ENCODE results near the gene BIRC7. TPM values are rescaled to one million over a fixed set of nuclear protein-coding genes. Genes with fewer than 3 reads are reported as not detected.

Gene BIRC7
- total and polyA plus RNA-seq, 2 donors from 2014 or later, result 0.30 to 4.0 TPM

DNA sequence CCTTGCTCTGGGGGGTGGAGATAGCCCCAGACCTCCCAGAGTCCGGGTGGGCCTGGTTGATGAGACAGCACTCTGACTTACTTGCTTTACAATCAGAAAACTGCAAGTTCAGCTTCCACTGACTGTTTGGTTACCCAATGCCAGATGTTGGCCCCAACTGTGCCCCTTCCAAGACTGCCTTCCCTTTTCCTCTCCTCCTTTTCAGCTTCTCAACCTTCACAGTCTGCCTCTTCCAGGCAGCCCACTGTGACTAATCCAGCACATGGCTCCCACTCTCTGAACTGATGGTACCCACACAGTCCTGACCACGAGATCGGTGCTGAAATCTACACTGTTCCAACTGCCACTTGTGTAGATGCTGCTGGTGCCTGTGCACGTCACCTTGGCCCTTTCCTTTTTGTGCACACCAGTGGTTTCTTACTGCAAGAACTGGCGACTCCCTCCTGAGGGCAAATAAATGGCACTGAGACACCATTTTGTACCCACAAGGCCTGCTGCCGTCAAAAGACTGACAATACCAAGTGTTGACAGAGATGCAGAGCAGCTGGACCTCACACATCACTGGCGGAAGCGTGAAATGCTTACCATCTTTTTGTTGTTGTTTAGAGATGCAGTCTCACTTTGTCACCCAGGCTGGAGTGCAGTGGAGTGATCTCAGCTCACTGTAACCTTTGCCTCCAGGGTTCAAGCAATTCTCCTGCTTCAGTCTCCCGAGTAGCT is 35.1 kb downstream of the BIRC7 start:
- H3K27ac ChIP-seq (ENCODE audit: low read depth in 2 of 2, low read length in 2 of 2), result no peak overlapping the region
- no peak for FAIRE-seq
- intact Hi-C loops (cut with DNase I), result no loop called here
- DNase-seq, result no peak
- H3K36me3 ChIP-seq (ENCODE audit: control insufficient read depth in 2 of 3, insufficient read depth in 3 of 3, low read length in 3 of 3), result peaks cover 0 to 2% (median 0%) of the 10 kb centered on the region in 3 donors
- H3K4me1 ChIP-seq (ENCODE audit: control insufficient read depth in 2 of 3, insufficient read depth in 2 of 3, low read depth in 1 of 3, low read length in 3 of 3), result peaks cover 3 to 13% (median 9%) of the 10 kb centered on the region in 3 donors
- TF ChIP-seq, protein P1, sequence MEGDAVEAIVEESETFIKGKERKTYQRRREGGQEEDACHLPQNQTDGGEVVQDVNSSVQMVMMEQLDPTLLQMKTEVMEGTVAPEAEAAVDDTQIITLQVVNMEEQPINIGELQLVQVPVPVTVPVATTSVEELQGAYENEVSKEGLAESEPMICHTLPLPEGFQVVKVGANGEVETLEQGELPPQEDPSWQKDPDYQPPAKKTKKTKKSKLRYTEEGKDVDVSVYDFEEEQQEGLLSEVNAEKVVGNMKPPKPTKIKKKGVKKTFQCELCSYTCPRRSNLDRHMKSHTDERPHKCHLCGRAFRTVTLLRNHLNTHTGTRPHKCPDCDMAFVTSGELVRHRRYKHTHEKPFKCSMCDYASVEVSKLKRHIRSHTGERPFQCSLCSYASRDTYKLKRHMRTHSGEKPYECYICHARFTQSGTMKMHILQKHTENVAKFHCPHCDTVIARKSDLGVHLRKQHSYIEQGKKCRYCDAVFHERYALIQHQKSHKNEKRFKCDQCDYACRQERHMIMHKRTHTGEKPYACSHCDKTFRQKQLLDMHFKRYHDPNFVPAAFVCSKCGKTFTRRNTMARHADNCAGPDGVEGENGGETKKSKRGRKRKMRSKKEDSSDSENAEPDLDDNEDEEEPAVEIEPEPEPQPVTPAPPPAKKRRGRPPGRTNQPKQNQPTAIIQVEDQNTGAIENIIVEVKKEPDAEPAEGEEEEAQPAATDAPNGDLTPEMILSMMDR (IDR thresholded peaks at IDR 0.05; ENCODE audit: borderline replicate concordance, extremely low read depth, insufficient read depth), result no peak
- no peak overlapping the region for H3K4me3 ChIP-seq (ENCODE audit: low read length in 3 of 3)
- no peak overlapping the region for H3K9ac ChIP-seq (ENCODE audit: low read length in 3 of 3)
- no peaks in the 10 kb centered on the region for H3K9me3 ChIP-seq (ENCODE audit: control insufficient read depth in 2 of 3, insufficient read depth in 1 of 3, low read length in 3 of 3)
- H3K27me3 ChIP-seq (ENCODE audit: control insufficient read depth, insufficient read depth, low read length), result no peaks in the 10 kb centered on the region

DNA sequence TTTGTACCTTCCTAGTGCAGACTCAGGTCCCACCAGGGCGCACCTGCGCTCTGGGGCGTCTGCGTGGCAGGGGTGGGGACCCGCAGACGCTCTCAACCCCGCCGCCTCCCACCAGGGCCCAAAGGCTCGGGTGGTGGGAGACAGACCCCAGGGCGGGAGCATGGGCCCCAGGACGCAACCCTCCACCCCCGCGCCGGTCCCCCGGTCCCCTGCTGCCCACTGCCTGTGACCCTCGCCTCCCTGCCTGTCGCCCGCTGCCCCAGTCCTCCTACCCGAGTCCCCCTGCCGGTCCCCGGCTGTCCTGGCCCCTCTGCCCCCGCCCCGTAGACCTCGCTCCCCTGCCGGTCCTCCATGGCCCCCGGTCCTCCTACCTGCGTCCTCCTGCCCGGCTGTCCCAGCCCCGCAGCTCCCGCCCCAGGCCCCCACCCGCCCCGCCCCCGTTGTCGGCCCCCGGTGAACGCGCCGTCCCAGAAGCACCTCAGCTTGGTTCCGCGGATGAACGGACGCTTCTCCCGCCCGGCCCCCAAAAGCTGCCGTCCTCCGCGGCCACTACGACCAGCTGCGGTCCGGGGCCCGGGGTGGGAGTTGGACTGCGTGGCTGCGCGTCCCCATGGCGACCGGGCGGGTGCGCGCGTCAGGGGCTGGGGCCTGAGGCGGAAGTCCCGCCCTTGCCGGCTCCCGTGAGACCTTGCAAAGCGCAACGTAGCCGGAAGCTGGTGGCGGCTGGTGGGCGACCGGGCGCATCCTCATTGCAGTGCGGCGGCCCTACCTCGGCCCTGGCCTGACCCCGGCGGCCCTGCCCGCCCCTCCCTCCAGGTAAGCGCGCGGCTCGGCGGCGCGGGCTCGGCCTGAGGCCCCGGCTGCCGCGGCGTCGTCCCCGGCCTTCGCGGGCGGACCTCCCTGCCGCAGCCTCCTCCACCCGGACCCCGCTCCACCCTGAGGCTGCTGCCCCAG is 36.7 kb downstream of the BIRC7 start, which contains the start of gene ARFGAP1:
ARFGAP1 (plus strand) TSS at position 709 of the 954 bp plus-strand sequence. CDS start 2,768 bp downstream, outside the sequence.
- FAIRE-seq (no peak), DNase-seq (peak; percentile 95 to 98 (median 96))
- TF ChIP-seq, protein P1 (IDR thresholded peaks at IDR 0.05; ENCODE audit: borderline replicate concordance, extremely low read depth, insufficient read depth), result no peak
- no peak within 1 kb of the TSS for H3K27ac ChIP-seq (ENCODE audit: low read depth in 2 of 2, low read length in 2 of 2)
- peak within 1 kb of the TSS; percentile 64 to 85 (median 73) for H3K4me3 ChIP-seq (ENCODE audit: low read length in 3 of 3)
- no peaks in the 10 kb centered on the region for H3K9me3 ChIP-seq (ENCODE audit: control insufficient read depth in 2 of 3, insufficient read depth in 1 of 3, low read length in 3 of 3)
- H3K4me1 ChIP-seq (ENCODE audit: control insufficient read depth in 2 of 3, insufficient read depth in 2 of 3, low read depth in 1 of 3, low read length in 3 of 3), result peaks cover under 1 to 13% (median 9%) of the 10 kb centered on the region in 3 donors
- H3K9ac ChIP-seq (ENCODE audit: low read length in 3 of 3), result peak within 1 kb of the TSS; percentile 47 to 81 (median 80)
- intact Hi-C loops (cut with DNase I), result no loop called here
- peaks cover 0 to 7% (median 2%) of the 10 kb centered on the region in 3 donors for H3K36me3 ChIP-seq (ENCODE audit: control insufficient read depth in 2 of 3, insufficient read depth in 3 of 3, low read length in 3 of 3)
- H3K27me3 ChIP-seq (ENCODE audit: control insufficient read depth, insufficient read depth, low read length), result no peaks in the 10 kb centered on the region

DNA sequence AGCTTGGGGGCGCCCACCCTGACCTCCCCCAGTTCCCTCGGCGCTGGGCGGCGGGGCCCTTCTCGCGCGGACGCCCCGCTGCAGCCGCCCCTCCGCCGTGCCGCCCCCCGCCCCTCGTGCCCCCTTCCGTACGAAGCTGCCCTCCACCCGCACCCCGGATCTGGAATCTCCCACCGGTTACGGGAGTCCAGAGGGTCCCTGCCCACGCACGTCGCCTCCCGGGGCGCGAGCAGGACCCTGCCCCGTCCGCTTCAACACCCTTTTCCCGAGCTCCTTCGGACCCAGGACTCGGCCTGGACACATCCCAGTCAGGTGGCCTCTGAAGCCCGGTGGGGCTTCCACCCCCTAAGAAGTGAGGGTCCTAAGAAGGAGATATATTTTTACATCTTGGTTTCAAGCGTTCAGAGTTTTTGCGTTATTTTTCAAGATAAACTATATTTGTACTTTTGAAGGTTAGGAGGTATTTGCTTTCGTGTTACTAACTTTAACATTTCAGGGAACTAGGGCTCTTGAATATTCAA is 37.4 kb downstream of the BIRC7 start:
- DNase-seq, result peak in 1 of 5 donors; percentile 61
- Histone ChIP-seq H3K9ac (ENCODE audit: low read length in 3 of 3) (peak overlapping the region; percentile 47 to 81 (median 80)), H3K4me1 (ENCODE audit: control insufficient read depth in 2 of 3, insufficient read depth in 2 of 3, low read depth in 1 of 3, low read length in 3 of 3) (peaks cover 0 to 13% (median 9%) of the 10 kb centered on the region in 3 donors), H3K36me3 (ENCODE audit: control insufficient read depth in 2 of 3, insufficient read depth in 3 of 3, low read length in 3 of 3) (peaks cover 0 to 7% (median 2%) of the 10 kb centered on the region in 3 donors), H3K4me3 (ENCODE audit: low read length in 3 of 3) (peak overlapping the region; percentile 64 to 85 (median 73)), H3K27me3 (ENCODE audit: control insufficient read depth, insufficient read depth, low read length) (no peaks in the 10 kb centered on the region), H3K9me3 (ENCODE audit: control insufficient read depth in 2 of 3, insufficient read depth in 1 of 3, low read length in 3 of 3) (no peaks in the 10 kb centered on the region), H3K27ac (ENCODE audit: low read depth in 2 of 2, low read length in 2 of 2) (no peak overlapping the region)
- TF ChIP-seq, protein P1 (IDR thresholded peaks at IDR 0.05; ENCODE audit: borderline replicate concordance, extremely low read depth, insufficient read depth), result no peak
- FAIRE-seq, result no peak
- intact Hi-C loops (cut with DNase I), result no loop called here
